ENCODE results near the gene ABCA6.
"Not testable (repeated sequence)": the region's sequence is repeated elsewhere in the genome, so short reads cannot be mapped to it uniquely, and the experiment has no call there.

ABCA6 gene

DNA sequence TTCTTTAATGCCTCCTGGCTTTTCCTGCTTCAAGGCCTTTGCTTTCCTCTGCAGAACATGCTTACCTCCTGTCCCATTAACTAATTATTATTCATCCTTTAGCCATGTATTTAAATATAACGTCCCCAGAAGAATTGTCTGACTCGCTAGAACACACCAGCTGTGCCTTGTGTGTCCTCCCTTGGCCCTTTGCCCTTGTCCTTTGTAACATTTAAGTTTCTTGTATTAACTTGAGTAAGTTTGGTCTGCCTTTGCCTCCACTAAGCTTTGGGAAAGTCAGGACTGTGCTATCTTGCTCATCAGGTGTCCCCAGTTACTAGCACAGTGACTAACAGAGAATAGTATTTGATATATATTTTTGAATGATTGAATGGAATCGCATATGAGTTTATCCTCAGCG is 51.3 kb downstream of the ABCA6 start:
- TF ChIP-seq, protein P1, sequence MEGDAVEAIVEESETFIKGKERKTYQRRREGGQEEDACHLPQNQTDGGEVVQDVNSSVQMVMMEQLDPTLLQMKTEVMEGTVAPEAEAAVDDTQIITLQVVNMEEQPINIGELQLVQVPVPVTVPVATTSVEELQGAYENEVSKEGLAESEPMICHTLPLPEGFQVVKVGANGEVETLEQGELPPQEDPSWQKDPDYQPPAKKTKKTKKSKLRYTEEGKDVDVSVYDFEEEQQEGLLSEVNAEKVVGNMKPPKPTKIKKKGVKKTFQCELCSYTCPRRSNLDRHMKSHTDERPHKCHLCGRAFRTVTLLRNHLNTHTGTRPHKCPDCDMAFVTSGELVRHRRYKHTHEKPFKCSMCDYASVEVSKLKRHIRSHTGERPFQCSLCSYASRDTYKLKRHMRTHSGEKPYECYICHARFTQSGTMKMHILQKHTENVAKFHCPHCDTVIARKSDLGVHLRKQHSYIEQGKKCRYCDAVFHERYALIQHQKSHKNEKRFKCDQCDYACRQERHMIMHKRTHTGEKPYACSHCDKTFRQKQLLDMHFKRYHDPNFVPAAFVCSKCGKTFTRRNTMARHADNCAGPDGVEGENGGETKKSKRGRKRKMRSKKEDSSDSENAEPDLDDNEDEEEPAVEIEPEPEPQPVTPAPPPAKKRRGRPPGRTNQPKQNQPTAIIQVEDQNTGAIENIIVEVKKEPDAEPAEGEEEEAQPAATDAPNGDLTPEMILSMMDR (IDR thresholded peaks at IDR 0.05; ENCODE audit: extremely low read depth, missing control alignments): no peak
- DNase-seq (ENCODE audit: low spot score): no peak

DNA sequence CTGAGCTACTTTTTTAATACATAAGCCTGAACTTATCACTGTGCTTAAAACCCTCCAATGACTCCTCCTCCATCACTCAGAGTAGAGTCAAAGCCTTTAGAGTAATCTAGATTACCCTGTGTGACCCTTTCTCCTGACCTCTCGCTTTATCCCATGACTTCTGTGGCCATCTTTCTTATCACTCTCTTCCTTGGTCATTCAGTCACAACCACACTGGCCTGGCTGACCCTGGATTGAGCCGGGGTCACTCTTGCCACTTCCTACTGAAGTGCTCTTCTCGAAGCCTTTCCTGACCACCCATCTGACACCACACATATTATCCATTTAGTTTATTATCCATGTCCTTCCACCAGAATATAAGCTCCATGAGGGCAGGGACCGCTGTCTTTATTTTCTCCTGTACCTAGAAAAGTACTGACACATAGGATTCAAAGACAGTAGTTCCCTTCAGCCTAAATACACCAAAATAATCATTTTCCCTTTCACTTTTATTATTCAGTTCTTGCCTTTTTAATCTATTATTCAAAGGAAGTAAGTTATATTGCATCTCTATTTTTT is 53.0 kb downstream of the ABCA6 start:
- TF ChIP-seq, protein P1 (IDR thresholded peaks at IDR 0.05; ENCODE audit: extremely low read depth, missing control alignments): no peak
- DNase-seq (ENCODE audit: low spot score): no peak

DNA sequence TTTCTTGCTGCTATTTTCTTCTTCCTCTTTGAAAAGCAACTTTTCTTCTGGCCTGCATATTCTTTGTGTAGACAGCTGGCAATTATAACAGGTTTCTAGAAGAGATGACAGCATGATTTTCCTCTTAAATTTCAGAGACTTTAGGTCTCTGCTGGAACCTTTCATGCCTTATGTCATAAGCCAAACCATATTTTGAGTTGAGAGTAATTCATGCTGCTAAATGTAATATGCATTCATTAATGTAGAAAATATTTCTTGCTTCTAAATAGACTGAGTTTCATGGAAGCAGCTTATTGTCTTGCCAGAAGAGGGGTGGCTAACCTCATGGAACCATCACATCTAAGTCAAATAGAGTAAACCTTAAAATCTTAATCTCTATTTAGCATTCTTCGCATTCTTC is 55.1 kb downstream of the ABCA6 start:
- no peak for DNase-seq (ENCODE audit: low spot score)
- TF ChIP-seq, protein P1 (IDR thresholded peaks at IDR 0.05; ENCODE audit: extremely low read depth, missing control alignments): no peak

DNA sequence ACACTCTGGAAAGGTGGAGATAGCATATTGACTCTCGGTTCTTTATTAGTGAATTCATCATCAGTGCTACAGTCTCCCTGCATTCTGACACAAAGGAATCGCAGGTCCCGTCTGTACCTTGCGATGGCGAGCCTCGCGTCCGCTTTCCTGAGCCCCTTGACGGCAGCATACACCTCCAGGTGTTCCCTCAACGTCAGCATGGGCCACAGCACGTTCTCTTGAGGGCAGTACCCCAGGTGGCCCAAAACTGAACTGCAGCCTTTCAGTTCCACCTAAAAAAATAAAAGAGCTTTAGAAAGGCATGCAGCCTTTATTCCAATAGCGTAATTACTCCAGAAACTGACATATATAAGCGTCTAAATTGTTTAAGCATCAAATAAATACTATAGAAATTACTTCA is 56.8 kb downstream of the ABCA6 start:
- no peak for DNase-seq (ENCODE audit: low spot score)
- TF ChIP-seq, protein P1 (IDR thresholded peaks at IDR 0.05; ENCODE audit: extremely low read depth, missing control alignments): no peak

DNA sequence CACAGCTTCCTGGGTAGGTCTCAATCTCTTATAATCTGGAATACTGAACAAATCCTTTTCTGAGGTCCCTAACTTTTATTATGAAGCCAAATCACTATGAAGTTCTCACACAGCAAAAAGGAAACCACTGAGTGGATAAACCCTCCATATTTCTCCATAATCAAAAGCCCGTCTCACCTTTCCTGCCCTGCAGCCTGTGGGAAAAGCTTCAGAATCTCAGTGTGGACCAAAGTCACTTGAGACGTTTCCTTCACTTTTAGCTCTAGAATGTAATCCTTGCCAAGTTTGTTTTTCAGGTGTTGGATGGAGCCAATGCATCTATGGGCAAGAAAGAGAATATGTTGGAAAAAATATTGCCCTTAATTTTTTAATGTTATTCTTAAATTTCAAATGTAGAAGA is 59.0 kb downstream of the ABCA6 start:
- TF ChIP-seq, protein P1 (IDR thresholded peaks at IDR 0.05; ENCODE audit: extremely low read depth, missing control alignments): no peak
- no peak for DNase-seq (ENCODE audit: low spot score)

DNA sequence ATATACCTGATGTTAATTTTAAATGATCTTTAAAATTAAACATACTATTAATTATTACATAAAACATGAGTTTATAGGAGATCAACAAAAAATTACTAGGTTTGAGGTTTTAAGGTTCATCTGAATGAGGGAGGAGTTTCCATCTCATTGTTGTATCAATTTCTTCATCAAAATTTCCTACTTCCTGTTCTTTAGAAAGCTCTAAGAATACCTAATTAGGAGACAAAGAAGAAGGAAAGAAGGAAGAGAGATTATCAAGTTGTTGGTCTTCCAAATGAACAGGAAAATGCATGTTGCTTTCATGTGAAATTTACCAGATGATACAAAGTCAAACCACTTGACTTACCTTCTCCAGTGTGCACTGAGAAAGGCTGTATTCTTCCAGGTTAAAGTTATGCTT is 62.8 kb downstream of the ABCA6 start:
- no peak for DNase-seq (ENCODE audit: low spot score)
- TF ChIP-seq, protein P1 (IDR thresholded peaks at IDR 0.05; ENCODE audit: extremely low read depth, missing control alignments): no peak

DNA sequence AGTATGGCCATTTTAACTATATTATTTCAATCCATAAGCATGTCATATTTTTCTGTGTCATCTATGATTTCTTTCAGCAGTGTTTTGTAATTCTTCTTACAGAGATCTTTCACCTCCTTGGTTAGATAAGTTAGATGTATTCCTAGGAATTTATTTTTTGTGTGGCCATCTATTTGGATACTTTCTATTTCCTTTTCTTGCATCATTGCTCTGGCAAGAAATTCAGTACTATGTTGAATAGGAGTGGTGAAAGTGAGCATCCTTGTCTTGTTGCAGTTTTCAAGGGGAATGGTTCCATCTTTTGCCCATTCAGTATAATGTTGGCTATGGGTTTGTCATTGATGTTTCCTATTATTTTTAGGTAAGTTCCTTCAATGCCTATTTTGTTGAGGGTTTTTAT is 65.9 kb downstream of the ABCA6 start:
- TF ChIP-seq, protein P1 (IDR thresholded peaks at IDR 0.05; ENCODE audit: extremely low read depth, missing control alignments): no peak
- DNase-seq (ENCODE audit: low spot score): no peak

DNA sequence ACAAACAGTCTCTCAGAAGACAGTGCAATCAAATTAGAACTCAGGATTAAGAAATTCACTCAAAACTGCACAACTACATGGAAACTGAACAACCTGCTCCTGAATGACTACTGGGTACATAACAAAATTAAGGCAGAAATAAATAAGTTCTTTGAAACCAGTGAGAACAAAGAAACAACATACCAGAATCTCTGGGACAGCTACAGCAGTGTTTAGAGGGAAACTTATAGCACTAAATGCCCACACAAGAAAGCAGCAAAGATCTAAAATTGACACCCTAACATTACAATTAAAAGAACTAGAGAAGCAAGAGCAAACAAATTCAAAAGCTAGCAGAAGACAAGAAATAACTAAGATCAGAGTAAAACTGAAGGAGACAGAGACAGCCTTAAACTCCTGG is 68.3 kb downstream of the ABCA6 start:
- not testable (repeated sequence) for DNase-seq (ENCODE audit: low spot score)

DNA sequence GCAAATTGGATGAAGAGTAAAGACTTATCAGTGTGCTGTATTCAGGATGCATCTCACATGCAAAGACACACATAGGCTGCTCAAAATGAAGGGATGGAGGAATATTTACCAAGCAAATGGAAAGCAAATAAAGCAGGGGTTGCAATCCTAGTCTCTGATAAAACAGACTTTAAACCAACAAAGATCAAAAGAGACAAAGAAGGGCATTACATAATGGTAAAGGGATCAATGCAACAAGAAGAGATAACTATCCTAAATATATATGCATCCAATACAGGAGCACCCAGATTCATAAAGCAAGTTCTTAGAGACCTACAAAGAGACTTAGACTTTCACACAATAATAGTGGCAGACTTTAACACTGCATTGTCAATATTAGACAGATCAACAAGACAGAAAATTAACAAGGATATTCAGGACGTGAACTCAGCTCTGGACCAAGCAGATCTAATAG is 68.9 kb downstream of the ABCA6 start:
- DNase-seq (ENCODE audit: low spot score): not testable (repeated sequence)

DNA sequence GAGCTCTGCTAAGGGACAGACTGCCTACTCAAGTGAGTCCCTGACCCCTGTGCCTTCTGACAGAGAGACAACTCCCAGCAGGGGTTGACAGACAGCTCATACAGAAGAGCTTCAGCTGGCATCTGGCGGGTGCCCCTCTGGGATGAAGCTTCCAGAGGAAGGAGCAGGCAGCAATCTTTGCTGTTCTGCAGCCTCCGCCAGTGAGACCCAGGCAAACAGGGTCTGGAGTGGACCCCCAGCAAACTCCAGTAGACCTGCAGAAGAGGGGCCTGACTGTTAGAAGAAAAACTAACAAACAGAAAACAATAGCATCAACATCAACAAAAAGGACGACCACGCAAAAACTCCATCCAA is 70.5 kb downstream of the ABCA6 start:
- not testable (repeated sequence) for DNase-seq (ENCODE audit: low spot score)

DNA sequence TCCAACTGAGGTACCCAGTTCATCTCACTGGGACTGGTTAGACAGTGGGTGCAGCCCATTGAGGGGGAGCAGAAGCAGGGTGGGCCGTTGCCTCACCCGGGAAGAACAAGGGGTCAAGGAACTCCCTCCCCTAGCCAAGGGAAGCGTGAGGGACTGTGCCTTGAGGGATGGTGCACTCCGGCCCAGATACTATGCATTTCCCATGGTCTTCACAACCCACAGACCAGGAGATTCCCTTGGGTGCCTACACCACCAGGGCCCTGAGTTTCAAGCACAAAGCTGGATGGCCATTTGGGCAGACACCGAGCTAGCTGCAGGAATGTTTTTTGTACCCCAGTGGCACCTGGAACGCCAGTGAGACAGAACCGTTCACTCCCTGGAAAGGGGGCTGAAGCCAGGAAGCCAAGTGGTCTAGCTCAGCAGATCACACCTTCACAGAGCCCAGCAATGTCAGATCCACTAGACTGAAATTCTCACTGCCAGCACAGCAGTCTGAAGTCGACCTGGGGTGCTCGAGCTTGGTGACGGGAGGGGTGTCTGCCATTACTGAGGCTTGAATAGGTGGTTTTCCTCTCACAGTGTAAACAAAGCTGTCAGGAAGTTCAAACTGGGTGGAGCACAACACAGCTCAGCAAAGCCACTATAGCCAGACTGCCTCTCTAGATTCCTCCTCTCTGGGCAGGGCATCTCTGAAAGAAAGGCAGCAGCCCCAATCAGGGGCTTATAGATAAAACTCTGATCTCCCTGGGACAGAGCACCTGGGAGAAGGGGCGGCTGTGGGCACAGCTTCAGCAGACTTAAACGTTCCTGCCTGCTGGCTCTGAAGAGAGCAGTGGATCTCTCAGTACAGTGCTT is 71.1 kb downstream of the ABCA6 start:
- not testable (repeated sequence) for DNase-seq (ENCODE audit: low spot score)

Measured in GM20000 (cell line).